Measurements from ENCODE around the gene MRC2. TPM values are rescaled to one million over a fixed set of nuclear protein-coding genes. Genes with fewer than 3 reads are reported as not detected.

The MRC2 gene
- total and polyA plus RNA-seq, 2 experiments from 2014 or later: 104 to 121 TPM

DNA sequence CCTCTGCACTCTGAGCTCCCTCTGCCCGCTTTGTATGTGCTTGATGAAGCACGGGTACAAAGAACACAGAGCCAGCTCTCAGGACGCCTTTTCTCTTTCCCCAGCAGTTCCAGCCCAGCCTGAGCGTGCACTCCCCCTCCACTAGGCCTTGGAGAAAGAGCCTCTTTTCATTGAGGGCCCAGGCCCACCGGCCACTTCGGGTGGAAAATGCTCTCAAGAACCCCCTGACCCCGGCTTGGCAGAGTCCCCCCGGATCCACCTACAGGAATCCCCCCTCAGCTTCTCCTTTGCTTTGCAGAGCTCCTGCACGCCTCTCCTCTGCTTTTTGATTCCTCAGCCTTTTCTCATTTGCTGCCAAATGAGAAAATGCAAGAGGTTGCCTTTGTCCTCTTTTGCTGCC, 30.2 kb downstream of the MRC2 start:
- H3K27me3 ChIP-seq: no peaks in the 10 kb centered on the region
- TF ChIP-seq EZH2phosphoT487 (IDR thresholded peaks at IDR 0.05; ENCODE audit: low read depth, severe bottlenecking, unreplicated experiment): no peak
- TF ChIP-seq EZH2 (IDR thresholded peaks at IDR 0.05; ENCODE audit: borderline replicate concordance): no peak
- TF ChIP-seq, protein P1, sequence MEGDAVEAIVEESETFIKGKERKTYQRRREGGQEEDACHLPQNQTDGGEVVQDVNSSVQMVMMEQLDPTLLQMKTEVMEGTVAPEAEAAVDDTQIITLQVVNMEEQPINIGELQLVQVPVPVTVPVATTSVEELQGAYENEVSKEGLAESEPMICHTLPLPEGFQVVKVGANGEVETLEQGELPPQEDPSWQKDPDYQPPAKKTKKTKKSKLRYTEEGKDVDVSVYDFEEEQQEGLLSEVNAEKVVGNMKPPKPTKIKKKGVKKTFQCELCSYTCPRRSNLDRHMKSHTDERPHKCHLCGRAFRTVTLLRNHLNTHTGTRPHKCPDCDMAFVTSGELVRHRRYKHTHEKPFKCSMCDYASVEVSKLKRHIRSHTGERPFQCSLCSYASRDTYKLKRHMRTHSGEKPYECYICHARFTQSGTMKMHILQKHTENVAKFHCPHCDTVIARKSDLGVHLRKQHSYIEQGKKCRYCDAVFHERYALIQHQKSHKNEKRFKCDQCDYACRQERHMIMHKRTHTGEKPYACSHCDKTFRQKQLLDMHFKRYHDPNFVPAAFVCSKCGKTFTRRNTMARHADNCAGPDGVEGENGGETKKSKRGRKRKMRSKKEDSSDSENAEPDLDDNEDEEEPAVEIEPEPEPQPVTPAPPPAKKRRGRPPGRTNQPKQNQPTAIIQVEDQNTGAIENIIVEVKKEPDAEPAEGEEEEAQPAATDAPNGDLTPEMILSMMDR (IDR thresholded peaks at IDR 0.05; ENCODE audit: poor library complexity): no peak
- H3K4me3 ChIP-seq: no peak overlapping the region
- peaks cover 13% of the 10 kb centered on the region for H4K20me1 ChIP-seq (ENCODE audit: insufficient read depth, poor library complexity, severe bottlenecking)
- peaks cover 11% of the 10 kb centered on the region for H3K79me2 ChIP-seq
- no peak overlapping the region for H3K27ac ChIP-seq
- no peak overlapping the region for H2AFZ ChIP-seq
- H3K4me2 ChIP-seq: no peak overlapping the region
- peaks cover 6% of the 10 kb centered on the region for H3K9me3 ChIP-seq (ENCODE audit: low read depth)
- peaks cover 20% of the 10 kb centered on the region for H3K4me1 ChIP-seq (ENCODE audit: insufficient read depth)
- DNase-seq (ENCODE audit: low spot score): no peak
- 92% methylated on average over 9 of the region's 9 CpGs for WGBS (ENCODE audit: low lambda C conversion rate, missing lambda C conversion rate)
- H3K9me2 ChIP-seq (replicated peaks; ENCODE audit: insufficient read depth): no peaks in the 10 kb centered on the region
- H3K36me3 ChIP-seq (replicated peaks; ENCODE audit: insufficient read depth, low read depth): no peaks in the 10 kb centered on the region

DNA sequence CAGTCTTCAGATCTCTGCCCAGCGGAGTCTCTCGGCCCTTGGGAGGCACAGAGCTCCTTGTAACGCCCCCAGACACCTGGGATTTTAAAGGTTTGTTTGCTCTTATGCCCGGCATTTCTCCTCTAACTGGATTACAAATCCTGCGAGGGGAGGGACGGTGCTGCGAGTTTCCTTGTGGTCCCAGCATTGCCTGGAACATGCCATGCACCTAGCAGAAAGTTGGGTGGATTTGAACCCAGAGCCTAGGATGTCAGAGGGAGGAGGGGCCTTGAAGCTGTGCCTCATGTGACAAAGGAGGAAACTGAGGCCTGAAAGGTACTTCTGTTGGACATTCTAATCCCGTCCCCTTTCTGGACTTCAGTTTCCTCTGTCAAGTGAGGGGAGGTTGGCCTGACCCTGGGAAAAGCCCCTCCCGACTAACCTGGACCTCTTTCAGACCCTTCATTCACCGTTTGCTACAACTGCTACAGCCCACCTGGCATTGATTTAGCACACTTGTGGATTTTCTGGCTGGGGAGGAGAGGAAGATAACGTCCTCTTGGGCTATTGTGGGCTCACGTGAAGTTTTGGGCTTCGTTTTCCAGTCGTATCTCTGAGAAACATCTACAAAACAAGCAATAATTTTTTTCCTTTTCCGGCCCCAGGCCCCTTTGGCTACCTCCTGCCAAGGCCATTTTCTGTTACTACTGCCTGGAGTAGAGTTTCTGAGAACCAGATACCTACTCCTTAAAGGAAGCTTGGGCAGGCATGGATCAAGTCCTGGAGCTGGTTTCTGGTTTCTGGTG, 30.9 kb downstream of the MRC2 start:
- H3K9me3 ChIP-seq (ENCODE audit: low read depth): peaks cover 6% of the 10 kb centered on the region
- H4K20me1 ChIP-seq (ENCODE audit: insufficient read depth, poor library complexity, severe bottlenecking): peaks cover 13% of the 10 kb centered on the region
- peaks cover 11% of the 10 kb centered on the region for H3K79me2 ChIP-seq
- H3K4me1 ChIP-seq (ENCODE audit: insufficient read depth): peaks cover 14% of the 10 kb centered on the region
- no peak overlapping the region for H3K4me3 ChIP-seq
- no peaks in the 10 kb centered on the region for H3K36me3 ChIP-seq (replicated peaks; ENCODE audit: insufficient read depth, low read depth)
- H3K27me3 ChIP-seq: no peaks in the 10 kb centered on the region
- no peak overlapping the region for H3K4me2 ChIP-seq
- H2AFZ ChIP-seq: no peak overlapping the region
- no peak for DNase-seq (ENCODE audit: low spot score)
- 71% methylated on average over 15 of the region's 15 CpGs for WGBS (ENCODE audit: low lambda C conversion rate, missing lambda C conversion rate)
- no peak for TF ChIP-seq EZH2phosphoT487 (IDR thresholded peaks at IDR 0.05; ENCODE audit: low read depth, severe bottlenecking, unreplicated experiment)
- TF ChIP-seq EZH2 (IDR thresholded peaks at IDR 0.05; ENCODE audit: borderline replicate concordance): no peak
- TF ChIP-seq, protein P1 (IDR thresholded peaks at IDR 0.05; ENCODE audit: poor library complexity): no peak
- H3K9me2 ChIP-seq (replicated peaks; ENCODE audit: insufficient read depth): no peaks in the 10 kb centered on the region
- no peak overlapping the region for H3K27ac ChIP-seq

DNA sequence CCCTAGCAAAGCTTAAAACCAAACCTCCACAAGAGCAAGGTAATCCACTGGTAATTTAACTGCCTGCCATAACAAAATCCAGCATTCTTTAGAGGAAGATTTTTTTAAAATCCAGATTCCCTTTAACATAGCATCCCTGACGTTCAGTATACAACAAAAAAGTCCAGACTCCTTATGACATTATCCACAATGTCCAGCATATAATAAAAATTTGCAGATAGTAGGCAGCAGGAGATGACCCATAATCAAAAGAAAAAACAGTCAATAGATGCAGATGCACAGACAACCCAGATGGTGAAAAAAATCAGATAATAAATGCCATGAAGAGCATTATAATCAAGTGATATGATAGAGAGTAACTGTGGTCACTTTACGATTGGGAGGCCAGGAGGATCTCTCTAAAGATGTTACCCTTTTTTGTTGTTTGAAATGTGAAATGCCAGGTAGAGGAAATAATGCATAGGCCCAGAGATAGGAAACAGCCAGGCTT, 33.2 kb downstream of the MRC2 start:
- peaks cover 11% of the 10 kb centered on the region for H3K79me2 ChIP-seq
- no peaks in the 10 kb centered on the region for H4K20me1 ChIP-seq (ENCODE audit: insufficient read depth, poor library complexity, severe bottlenecking)
- DNase-seq (ENCODE audit: low spot score): no peak
- no peaks in the 10 kb centered on the region for H3K4me1 ChIP-seq (ENCODE audit: insufficient read depth)
- 72% methylated on average over 2 of the region's 2 CpGs for WGBS (ENCODE audit: low lambda C conversion rate, missing lambda C conversion rate)
- no peak overlapping the region for H2AFZ ChIP-seq
- no peak overlapping the region for H3K27ac ChIP-seq
- no peak overlapping the region for H3K4me3 ChIP-seq
- H3K36me3 ChIP-seq (replicated peaks; ENCODE audit: insufficient read depth, low read depth): no peaks in the 10 kb centered on the region
- H3K9me2 ChIP-seq (replicated peaks; ENCODE audit: insufficient read depth): no peaks in the 10 kb centered on the region
- TF ChIP-seq EZH2 (IDR thresholded peaks at IDR 0.05; ENCODE audit: borderline replicate concordance) (no peak), EZH2phosphoT487 (IDR thresholded peaks at IDR 0.05; ENCODE audit: low read depth, severe bottlenecking, unreplicated experiment) (no peak)
- TF ChIP-seq, protein P1 (IDR thresholded peaks at IDR 0.05; ENCODE audit: poor library complexity): no peak
- no peak overlapping the region for H3K4me2 ChIP-seq
- no peaks in the 10 kb centered on the region for H3K27me3 ChIP-seq
- peaks cover 6% of the 10 kb centered on the region for H3K9me3 ChIP-seq (ENCODE audit: low read depth)

Measured in hepatocyte (in vitro differentiated cells).